HepG2 (cell line): ENCODE data around the gene ELFN1. TPM values are rescaled to one million over a fixed set of nuclear protein-coding genes. Genes with fewer than 3 reads are reported as not detected.

Source experiments
- ATAC-seq: fragments of 200-7000 bp; cut with Tn5 transposase; 3 replicates; pipeline ENCODE4 v1.9.1; 2020; ENCODE audit warnings: mild to moderate bottlenecking, moderate library complexity
- BruUV-seq: library from RNA; stranded (reverse); fragments of 400-500 nt; replicated peaks from 2 replicates; lab custom pipeline; 2021; lab: Mats Ljungman, UMichigan
- CTCF ChIA-PET: fragments of 300-600 bp; formaldehyde crosslinking; extraction: SDS; loops from one replicate; lab custom pipeline; 2021; ENCODE audit warnings: low total read pairs, inconsistent platforms, low intra/inter-chr PET ratio; lab: Yijun Ruan, JAX
- POLR2A ChIA-PET: fragments of 350-600 bp; sonication (Branson Sonifier 250); formaldehyde crosslinking; loops from one replicate; lab custom pipeline; 2020; ENCODE audit warnings: antibody characterized with exemption, inconsistent platforms; lab: Yijun Ruan, JAX
- DNase-seq: peaks from one replicate; pipeline ENCODE4 v3.0.0-alpha.2; 2015; ENCODE audit warnings: low spot score
- FAIRE-seq: peaks from 3 replicates; lab custom pipeline; 2011; peaks lifted over from hg19 to GRCh38; lab: Jason Lieb, UNC
- H2AFZ ChIP-seq: one replicate; pipeline ENCODE4 v1.6.1; 2011; ENCODE audit warnings: low read length, inconsistent platforms
- H3K27ac ChIP-seq: fragments of 300-600 bp; 3 replicates; pipeline ENCODE4 v1.8.0; 2011; ENCODE audit warnings: mixed run types, mild to moderate bottlenecking, mixed read lengths, low read length, inconsistent platforms; ENCODE audit not compliant: insufficient read depth; ENCODE audit errors: extremely low read length
- H3K27me3 ChIP-seq, 2 experiments: fragments of 200-600 bp in 1 of 2; 2 replicates in 1 of 2; 3 replicates in 1 of 2; pipeline versions ENCODE4 v1.6.0 to v1.8.0; 2011; ENCODE audit warnings: low read length in 2 of 2, mild to moderate bottlenecking in 2 of 2, moderate library complexity in 2 of 2, inconsistent platforms in 1 of 2; ENCODE audit not compliant: insufficient read depth in 2 of 2, control insufficient read depth in 1 of 2
- H3K36me3 ChIP-seq, 2 experiments: fragments of 200-600 bp in 1 of 2; replicated peaks in 1 of 2; 2 replicates in 1 of 2; 3 replicates in 1 of 2; pipeline versions ENCODE4 v1.5.1 to v1.8.0; 2011; ENCODE audit warnings: low read length in 2 of 2, inconsistent platforms in 1 of 2; ENCODE audit not compliant: insufficient read depth in 2 of 2, control insufficient read depth in 1 of 2
- H3K4me1 ChIP-seq: 2 replicates; pipeline ENCODE4 v1.5.1; 2012; ENCODE audit warnings: low read length, inconsistent platforms; ENCODE audit not compliant: insufficient read depth
- H3K4me2 ChIP-seq: 2 replicates; pipeline ENCODE4 v1.6.0; 2011; ENCODE audit warnings: low read depth, low read length, inconsistent platforms
- H3K4me3 ChIP-seq, 3 experiments: fragments of 200-600 bp in 1 of 3; sonication (generic), shearing (Covaris generic) in 1 of 3; replicated peaks in 1 of 3; 2 replicates each; pipeline ENCODE4 v1.5.1; 2011 to 2016; ENCODE audit warnings: low read length in 3 of 3, inconsistent platforms in 2 of 3, low read depth in 2 of 3, mild to moderate bottlenecking in 2 of 3, control low read depth in 1 of 3, mixed read lengths in 1 of 3; ENCODE audit not compliant: insufficient read depth in 1 of 3
- H3K79me2 ChIP-seq: one replicate; pipeline ENCODE4 v1.6.1; 2011; ENCODE audit warnings: low read length, inconsistent platforms; ENCODE audit not compliant: insufficient read depth
- H3K9ac ChIP-seq: 2 replicates; pipeline ENCODE4 v1.6.0; 2011; ENCODE audit warnings: mild to moderate bottlenecking, low read depth, low read length, inconsistent platforms; ENCODE audit not compliant: insufficient read depth
- H3K9me3 ChIP-seq: 2 replicates; pipeline ENCODE4 v1.5.1; 2012; ENCODE audit warnings: mild to moderate bottlenecking, low read length
- H4K20me1 ChIP-seq: 2 replicates; pipeline ENCODE4 v1.6.0; 2011; ENCODE audit warnings: inconsistent platforms, mild to moderate bottlenecking, low read length, moderate library complexity; ENCODE audit not compliant: insufficient read depth
- GTF2F1 ChIP-seq: fragments of 150-350 bp; IDR thresholded peaks from 2 replicates; pipeline ENCODE4 v1.6.1; 2014; ENCODE audit warnings: low read length
- HOXA9 ChIP-seq: sonication (generic); formaldehyde crosslinking; IDR thresholded peaks from 2 replicates; pipeline ENCODE4 v1.8.1; 2022; ENCODE audit warnings: missing genetic modification reagents, mild to moderate bottlenecking, moderate library complexity, borderline replicate concordance
- JUNB ChIP-seq: sonication (generic); formaldehyde crosslinking; IDR thresholded peaks from 2 replicates; pipeline ENCODE4 v1.8.0; 2022; ENCODE audit warnings: missing genetic modification reagents, mild to moderate bottlenecking, borderline replicate concordance
- MED1 ChIP-seq: sonication (generic); formaldehyde crosslinking; IDR thresholded peaks from 2 replicates; pipeline ENCODE4 v1.4.0; 2020; ENCODE audit warnings: missing genetic modification reagents
- NAIF1 ChIP-seq: sonication (generic); formaldehyde crosslinking; IDR thresholded peaks from 2 replicates; pipeline ENCODE4 v1.5.0; 2020; ENCODE audit warnings: mild to moderate bottlenecking, missing genetic modification reagents, borderline replicate concordance
- NCOA2 ChIP-seq: sonication (generic); formaldehyde crosslinking; IDR thresholded peaks from 2 replicates; pipeline ENCODE4 v1.8.0; 2022; ENCODE audit warnings: inconsistent platforms
- PHF8 ChIP-seq: sonication (generic); formaldehyde crosslinking; IDR thresholded peaks from 2 replicates; pipeline ENCODE4 v1.5.0; 2020; ENCODE audit warnings: missing genetic modification reagents
- RFX3 ChIP-seq: IDR thresholded peaks from 2 replicates; pipeline ENCODE4 v1.6.1; 2016; ENCODE audit warnings: missing biosample characterization, missing genetic modification reagents
- RFXAP ChIP-seq: sonication (generic); formaldehyde crosslinking; IDR thresholded peaks from 2 replicates; pipeline ENCODE4 v1.4.0; 2020; ENCODE audit warnings: missing genetic modification reagents, borderline replicate concordance
- SPEN ChIP-seq: sonication (generic); formaldehyde crosslinking; IDR thresholded peaks from 2 replicates; pipeline ENCODE4 v1.5.1; 2020; ENCODE audit warnings: low read depth, mild to moderate bottlenecking, missing genetic modification reagents
- SRF ChIP-seq: IDR thresholded peaks from 2 replicates; pipeline ENCODE4 v1.6.1; 2011; ENCODE audit warnings: mild to moderate bottlenecking, low read depth, low read length, moderate library complexity
- SRSF4 ChIP-seq: fragments of 200-400 bp; formaldehyde crosslinking; IDR thresholded peaks from one replicate; pipeline ENCODE4 v1.6.1; 2018; ENCODE audit warnings: mild to moderate bottlenecking, low read depth, low read length, moderate library complexity; ENCODE audit not compliant: poor library complexity, severe bottlenecking
- TBX3 ChIP-seq: fragments of 450-650 bp; IDR thresholded peaks from 2 replicates; pipeline ENCODE4 v1.6.1; 2017; ENCODE audit warnings: antibody characterized with exemption, mild to moderate bottlenecking, inconsistent platforms, borderline replicate concordance
- ZFX ChIP-seq: sonication (generic); formaldehyde crosslinking; IDR thresholded peaks from 2 replicates; pipeline ENCODE4 v1.4.0; 2020; ENCODE audit warnings: mild to moderate bottlenecking, low read depth, missing genetic modification reagents, moderate library complexity
- ZNF615 ChIP-seq: sonication (generic); formaldehyde crosslinking; IDR thresholded peaks from 2 replicates; pipeline ENCODE4 v1.5.0; 2020; ENCODE audit warnings: mild to moderate bottlenecking, missing genetic modification reagents, borderline replicate concordance
- ZNF619 ChIP-seq: sonication (generic); formaldehyde crosslinking; IDR thresholded peaks from 2 replicates; pipeline ENCODE4 v1.4.0; 2020; ENCODE audit warnings: mild to moderate bottlenecking, missing genetic modification reagents
- ZNF7 ChIP-seq: IDR thresholded peaks from 2 replicates; pipeline ENCODE4 v1.6.1; 2016; ENCODE audit warnings: missing biosample characterization, missing genetic modification reagents
- ZNF839 ChIP-seq: sonication (generic); formaldehyde crosslinking; IDR thresholded peaks from 2 replicates; pipeline ENCODE4 v1.4.0; 2020; ENCODE audit warnings: missing genetic modification reagents, mild to moderate bottlenecking, borderline replicate concordance
- WGBS: methylation state at CpG from one replicate; pipeline ENCODE4 v1.1.6; 2017; ENCODE audit warnings: low lambda C conversion rate; 5-methylcytosine and 5-hydroxymethylcytosine counted together
- in situ Hi-C: cut with HindIII; loops from 2 replicates; pipeline ENCODE4 v1.10.0; 2017; ENCODE audit warnings: low pct_unique_long_range_greater_than_20kb; ENCODE audit not compliant: extremely low pct_ligation_motif_present
- intact Hi-C: fragments of 100-400 bp; cut with micrococcal nuclease; formaldehyde crosslinking; loops from one replicate; pipeline ENCODE4 v1.10.0; 2022; ENCODE audit not compliant: unreplicated experiment
- polyA plus RNA-seq, 8 experiments: library from polyadenylated mRNA; depleted of rRNA in 3 of 8; stranded (reverse) in 7 of 8; unstranded in 1 of 8; fragments of >200 nt; fragmentation: Illumina TruSeq in 4 of 8; extraction: Trizol in 4 of 8; gene quantifications; 2 replicates each; pipeline versions ENCODE4 v1.2.1 to v1.2.3, GENCODE V29; 2011 to 2016; ENCODE audit warnings: low read depth in 4 of 8, missing spikeins in 1 of 8, mixed read lengths in 1 of 8; ENCODE audit not compliant: insufficient read depth in 1 of 8
- total RNA-seq, 5 experiments: library from RNA; depleted of rRNA; stranded (reverse); fragments of >200 nt; fragmentation: Illumina TruSeq; extraction: Trizol; gene quantifications; 2 replicates each; pipeline ENCODE4 v1.2.3, GENCODE V29; 2016; ENCODE audit warnings: low read depth in 1 of 5
- TF ChIP-seq, protein P1 (sequence below): sonication (generic); formaldehyde crosslinking; IDR thresholded peaks from 2 replicates; pipeline ENCODE4 v1.4.0; 2020; ENCODE audit warnings: missing genetic modification reagents
- TF ChIP-seq, protein P2 (sequence below): IDR thresholded peaks from 2 replicates; pipeline ENCODE4 v1.6.1; 2016; ENCODE audit warnings: missing compliant biosample characterization, missing genetic modification reagents, borderline replicate concordance

ELFN1 gene
- total and polyA plus RNA-seq, 2 of the 13 experiments (the other 11 are each of a cell fraction or from before 2014, with no cell fraction given) = 0.13 to 0.18 TPM

DNA sequence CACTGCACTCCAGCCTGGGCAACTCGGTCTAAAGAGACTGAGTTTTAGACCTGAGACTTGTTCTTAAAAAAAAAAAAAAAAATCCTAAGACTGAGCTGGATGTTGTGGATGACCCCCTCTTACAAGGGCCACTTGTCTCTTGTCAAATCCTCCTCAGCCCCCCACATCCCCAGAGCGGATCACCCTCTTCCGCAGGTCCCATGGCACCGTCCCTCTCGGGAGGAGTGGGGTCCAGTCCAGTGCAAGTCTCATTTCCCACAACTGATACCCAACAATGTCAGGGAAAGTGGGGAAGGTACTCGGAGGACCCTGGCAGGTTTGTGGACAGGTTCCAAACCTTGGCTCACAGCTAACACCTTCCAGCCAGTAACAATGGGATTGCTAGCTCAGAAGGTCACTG is 100.3 kb downstream of the ELFN1 start:
- H3K27me3 ChIP-seq = peaks cover 0 to 15% of the 10 kb centered on the region in 2 experiments; a peak in 2 of 5 replicates
- POLR2A ChIA-PET = no interaction called here
- BruUV-seq = no TSS peak
- H3K9me3 ChIP-seq = no peaks in the 10 kb centered on the region
- no peak for FAIRE-seq
- no peak overlapping the region for H3K27ac ChIP-seq
- no peak overlapping the region for H3K4me2 ChIP-seq
- CTCF ChIA-PET = no interaction called here
- H4K20me1 ChIP-seq = no peaks in the 10 kb centered on the region
- ATAC-seq = no peak
- H3K4me3 ChIP-seq = no peak overlapping the region
- TF ChIP-seq, protein P1, sequence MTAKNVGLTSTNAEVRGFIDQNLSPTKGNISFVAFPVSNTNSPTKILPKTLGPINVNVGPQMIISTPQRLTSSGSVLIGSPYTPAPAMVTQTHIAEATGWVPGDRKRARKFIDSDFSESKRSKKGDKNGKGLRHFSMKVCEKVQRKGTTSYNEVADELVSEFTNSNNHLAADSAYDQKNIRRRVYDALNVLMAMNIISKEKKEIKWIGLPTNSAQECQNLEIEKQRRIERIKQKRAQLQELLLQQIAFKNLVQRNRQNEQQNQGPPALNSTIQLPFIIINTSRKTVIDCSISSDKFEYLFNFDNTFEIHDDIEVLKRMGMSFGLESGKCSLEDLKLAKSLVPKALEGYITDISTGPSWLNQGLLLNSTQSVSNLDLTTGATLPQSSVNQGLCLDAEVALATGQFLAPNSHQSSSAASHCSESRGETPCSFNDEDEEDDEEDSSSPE (CRISPR knock-in tag) = no peak
- TF ChIP-seq TBX3 (no peak), GTF2F1 (no peak), ZNF839 (CRISPR knock-in tag) (no peak), ZNF615 (CRISPR knock-in tag) (no peak), ZNF7 (CRISPR knock-in tag) (no peak), JUNB (no peak), MED1 (CRISPR knock-in tag) (no peak), ZFX (no peak), HOXA9 (CRISPR knock-in tag) (no peak), RFXAP (no peak), PHF8 (CRISPR knock-in tag) (no peak), SRSF4 (no peak), NCOA2 (no peak), NAIF1 (CRISPR knock-in tag) (no peak), SPEN (CRISPR knock-in tag) (no peak), SRF (no peak), ZNF619 (CRISPR knock-in tag) (no peak), RFX3 (no peak)
- TF ChIP-seq, protein P2, sequence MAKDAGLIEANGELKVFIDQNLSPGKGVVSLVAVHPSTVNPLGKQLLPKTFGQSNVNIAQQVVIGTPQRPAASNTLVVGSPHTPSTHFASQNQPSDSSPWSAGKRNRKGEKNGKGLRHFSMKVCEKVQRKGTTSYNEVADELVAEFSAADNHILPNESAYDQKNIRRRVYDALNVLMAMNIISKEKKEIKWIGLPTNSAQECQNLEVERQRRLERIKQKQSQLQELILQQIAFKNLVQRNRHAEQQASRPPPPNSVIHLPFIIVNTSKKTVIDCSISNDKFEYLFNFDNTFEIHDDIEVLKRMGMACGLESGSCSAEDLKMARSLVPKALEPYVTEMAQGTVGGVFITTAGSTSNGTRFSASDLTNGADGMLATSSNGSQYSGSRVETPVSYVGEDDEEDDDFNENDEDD (CRISPR knock-in tag) = no peak
- in situ Hi-C loops (no loop called here), intact Hi-C loops (no loop called here)
- DNase-seq = no peak
- peaks cover 20% of the 10 kb centered on the region for H3K4me1 ChIP-seq
- no peak overlapping the region for H3K9ac ChIP-seq
- no peak overlapping the region for H2AFZ ChIP-seq
- 51% methylated on average over 4 of the region's 6 CpGs for WGBS
- H3K36me3 ChIP-seq = no peaks in the 10 kb centered on the region
- H3K79me2 ChIP-seq = no peaks in the 10 kb centered on the region
